Activated gamma-delta T cell treated with anti-CD3 and anti-CD28 coated beads, Interleukin-2, amount 50 U/mL, for 16 hours (primary cell): ENCODE measurements around the gene CDX1.

Experiments
- DNase-seq: peaks from one replicate; pipeline ENCODE4 v3.0.0-alpha.2; 2020; ENCODE audit warnings: low read depth

Gene CDX1

GRCh38 chr5:150166650-150167511 lies at the start of gene CDX1:
Gene CDX1 (plus strand): TSS chr5:150166778. CDS start chr5:150166877, 99 bp downstream.
- DNase-seq = no peak

GRCh38 chr5:150117945-150118560 lies 48.5 kb upstream of the CDX1 start:
- no peak for DNase-seq

GRCh38 chr5:150118561-150119229 lies 47.9 kb upstream of the CDX1 start:
- DNase-seq = no peak

- no peak for DNase-seq
Observed at GRCh38 chr5:150119421-150120061, 47.0 kb upstream of the CDX1 start.

GRCh38 chr5:150120062-150120441 lies 46.5 kb upstream of the CDX1 start:
- no peak for DNase-seq

GRCh38 chr5:150120617-150121447 lies 45.7 kb upstream of the CDX1 start:
- DNase-seq = no peak

GRCh38 chr5:150121448-150122157 lies 45.0 kb upstream of the CDX1 start:
- DNase-seq = no peak

- DNase-seq = no peak
Observed at GRCh38 chr5:150122158-150122510, 44.4 kb upstream of the CDX1 start.

GRCh38 chr5:150122536-150123481 lies 43.8 kb upstream of the CDX1 start:
- DNase-seq = no peak

- DNase-seq = no peak
Observed at GRCh38 chr5:150123542-150123941, 43.0 kb upstream of the CDX1 start.

GRCh38 chr5:150124111-150124557 lies 42.4 kb upstream of the CDX1 start:
- no peak for DNase-seq

GRCh38 chr5:150124596-150124995 lies 42.0 kb upstream of the CDX1 start:
- DNase-seq = no peak

- no peak for DNase-seq
Observed at GRCh38 chr5:150125334-150125733, 41.2 kb upstream of the CDX1 start.

GRCh38 chr5:150126199-150126920 lies 40.2 kb upstream of the CDX1 start:
- no peak for DNase-seq

GRCh38 chr5:150126921-150127265 lies 39.7 kb upstream of the CDX1 start:
- no peak for DNase-seq

- DNase-seq = no peak
Observed at GRCh38 chr5:150129454-150129812, 37.1 kb upstream of the CDX1 start.

GRCh38 chr5:150129813-150130492 lies 36.6 kb upstream of the CDX1 start:
- peak; percentile 11 for DNase-seq

GRCh38 chr5:150130493-150130922 lies 36.1 kb upstream of the CDX1 start:
- DNase-seq = no peak

- no peak for DNase-seq
Observed at GRCh38 chr5:150131461-150131860, 35.1 kb upstream of the CDX1 start.
